NCI-H524 treated with DMSO at 0.1 percent for 48 hours (cell line): ENCODE data around the gene PDE4B.

Experiments
- DNase-seq: peaks from one replicate; lab custom pipeline; 2025; lab: John Stamatoyannopoulos, UW

Gene PDE4B

DNA sequence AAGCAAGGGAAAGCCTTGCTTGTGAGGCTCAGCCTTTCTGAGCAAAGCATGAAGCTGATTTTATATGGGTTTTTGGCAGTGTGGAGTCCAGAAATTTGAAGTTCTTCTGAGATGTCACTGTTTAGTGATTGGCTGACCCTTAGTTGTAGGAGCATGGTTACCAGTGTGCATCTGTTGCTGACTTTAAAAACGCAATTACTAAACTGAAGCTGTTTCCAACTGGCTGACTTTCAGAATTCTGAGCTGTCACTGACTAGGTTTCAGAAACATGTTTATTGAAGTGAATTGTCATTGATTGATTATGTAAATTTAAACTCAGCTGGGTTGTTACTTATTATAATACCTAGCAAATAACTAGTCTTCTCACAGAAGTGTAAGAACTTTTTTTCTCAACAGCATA is 89.4 kb downstream of the PDE4B start:
- no peak for DNase-seq

DNA sequence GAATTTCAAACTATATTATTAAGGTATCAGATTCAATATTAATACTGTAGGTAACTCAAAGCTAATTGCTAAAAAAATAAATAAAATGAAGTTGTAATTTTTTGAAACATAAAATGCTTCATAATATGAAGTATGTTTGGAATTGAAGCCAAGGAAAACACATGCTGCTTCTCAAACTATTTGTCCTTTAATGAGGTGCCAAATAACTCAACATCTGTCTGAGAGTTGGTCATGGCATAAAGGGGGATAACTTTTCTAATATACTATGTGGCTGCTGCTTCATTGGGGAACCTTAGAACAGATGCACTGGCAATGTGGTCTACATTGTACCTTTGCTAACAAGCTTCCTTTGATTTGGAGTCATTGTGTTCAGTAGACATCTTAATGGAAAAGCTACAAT is 96.7 kb downstream of the PDE4B start:
- no peak for DNase-seq

DNA sequence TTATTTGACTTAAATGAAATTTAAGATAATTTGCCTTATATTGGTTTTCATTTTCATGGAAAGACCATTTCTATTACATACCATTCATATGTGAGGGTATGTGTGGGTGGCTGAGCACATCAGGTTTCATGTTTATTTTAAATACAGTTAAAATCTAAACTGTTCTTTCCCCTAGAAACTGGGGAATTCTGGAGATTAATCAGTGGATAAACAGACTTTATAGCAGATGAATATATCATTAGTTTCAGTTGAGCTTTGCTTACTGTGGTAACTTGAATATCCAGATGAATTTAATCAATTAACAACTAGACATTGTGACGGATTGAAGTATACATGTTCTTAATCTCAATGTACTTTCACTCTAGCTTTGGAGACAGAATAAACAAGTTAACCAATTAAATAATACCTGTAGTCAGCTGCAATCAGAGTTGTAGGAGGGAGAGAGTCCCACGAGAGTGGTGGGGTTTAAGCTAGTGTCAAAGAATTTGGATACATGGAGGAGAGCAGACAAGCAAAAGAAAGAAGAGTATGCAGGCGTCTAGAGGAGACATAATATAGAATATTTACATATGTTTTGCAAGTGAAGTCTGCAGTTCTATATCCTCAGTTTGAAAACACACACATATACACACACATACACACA is 97.6 kb downstream of the PDE4B start:
- no peak for DNase-seq

DNA sequence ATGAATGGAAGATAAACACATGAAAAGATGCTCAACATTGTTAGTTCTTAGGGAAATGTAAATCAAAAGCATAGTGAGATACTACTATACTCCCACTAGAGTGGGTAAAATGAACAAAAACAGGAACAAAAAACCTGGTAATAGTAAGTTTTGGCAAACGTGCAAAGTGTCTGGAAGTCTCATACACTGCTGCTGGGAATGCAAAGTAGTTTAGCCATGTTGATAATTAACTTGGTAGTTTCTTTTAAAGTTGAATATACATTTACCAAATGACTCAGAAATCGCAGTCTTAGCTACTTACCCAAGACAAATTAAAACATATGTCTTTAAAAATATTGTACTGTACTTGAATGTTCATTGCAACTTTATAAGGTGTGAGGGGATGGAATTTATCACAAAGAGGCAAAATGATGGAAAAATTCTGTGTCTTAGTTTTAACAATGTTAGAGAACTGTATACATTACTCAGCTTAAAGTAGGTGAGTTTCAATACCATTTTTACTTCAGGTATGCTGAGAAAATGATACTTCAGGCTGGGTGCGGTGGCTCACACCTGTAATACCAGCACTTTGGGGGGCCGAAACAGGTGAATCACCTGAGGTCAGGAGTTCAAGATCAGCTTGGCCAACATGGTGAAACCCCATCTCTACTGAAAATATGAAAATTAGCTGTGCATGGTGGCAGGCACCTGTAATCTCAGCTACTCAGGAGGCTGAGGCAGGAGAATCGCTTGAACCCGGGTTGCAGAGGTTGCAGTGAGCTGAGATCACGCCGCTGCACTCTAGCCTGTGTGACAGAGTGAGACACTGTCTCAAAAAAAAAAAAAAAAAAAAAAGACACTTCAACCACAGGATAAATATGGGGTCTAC is 102.3 kb downstream of the PDE4B start:
- no peak for DNase-seq

DNA sequence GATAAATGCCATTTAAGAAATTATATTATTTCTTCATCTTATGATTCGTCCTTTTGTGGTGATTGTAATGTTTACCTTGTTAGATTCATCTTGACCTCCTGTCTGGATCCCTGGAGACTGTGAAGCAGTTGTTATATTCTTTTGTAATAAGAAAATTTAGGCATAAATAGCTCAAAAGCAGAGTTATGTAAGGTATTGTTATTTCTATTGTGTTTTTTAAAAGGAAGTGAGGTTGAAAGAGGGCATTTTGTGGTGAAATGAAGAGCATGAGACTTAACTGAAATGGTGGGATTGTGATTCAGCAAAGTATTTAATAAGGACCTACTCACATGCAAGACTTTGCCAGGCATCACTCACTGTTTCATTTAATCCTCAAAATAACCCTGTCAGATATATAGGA is 104.0 kb downstream of the PDE4B start:
- no peak for DNase-seq

DNA sequence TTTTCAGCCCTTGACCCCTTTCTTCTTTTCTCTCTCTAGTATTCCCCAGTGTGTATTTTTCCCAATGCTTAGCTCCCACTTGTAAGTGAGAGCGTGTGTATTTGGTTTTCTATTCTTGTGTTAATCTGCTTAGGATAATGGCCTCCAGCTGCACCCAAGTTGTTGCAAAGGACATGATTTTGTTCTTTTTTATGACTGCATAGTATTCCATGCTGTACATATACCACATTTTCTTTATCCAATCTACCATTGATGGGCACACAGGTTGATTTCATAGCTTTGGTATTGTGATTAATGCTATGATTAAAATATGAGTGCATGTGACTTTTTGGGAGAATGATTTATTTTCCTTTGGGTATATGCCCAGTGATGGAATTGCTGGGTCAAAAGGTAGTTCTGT is 104.8 kb downstream of the PDE4B start:
- DNase-seq: no peak

DNA sequence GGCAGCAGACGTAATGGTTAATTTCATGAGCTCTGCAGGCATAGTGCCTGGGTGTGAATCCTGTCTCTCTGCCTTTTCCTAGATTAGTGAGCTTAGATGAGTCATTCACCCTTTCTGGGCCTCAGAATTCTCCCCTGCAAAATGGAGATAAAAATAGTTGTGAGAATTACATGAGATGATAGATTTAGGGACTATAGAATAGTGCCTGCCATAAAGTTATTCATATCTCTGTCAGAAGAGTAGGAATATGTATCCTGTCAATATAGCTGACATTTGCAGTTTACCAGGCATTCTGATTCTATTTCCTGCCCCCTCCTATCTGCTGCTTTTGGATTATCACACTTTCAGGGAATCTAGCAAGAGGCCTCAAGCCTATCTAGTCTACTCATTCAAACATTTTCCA is 112.0 kb downstream of the PDE4B start:
- DNase-seq: no peak

DNA sequence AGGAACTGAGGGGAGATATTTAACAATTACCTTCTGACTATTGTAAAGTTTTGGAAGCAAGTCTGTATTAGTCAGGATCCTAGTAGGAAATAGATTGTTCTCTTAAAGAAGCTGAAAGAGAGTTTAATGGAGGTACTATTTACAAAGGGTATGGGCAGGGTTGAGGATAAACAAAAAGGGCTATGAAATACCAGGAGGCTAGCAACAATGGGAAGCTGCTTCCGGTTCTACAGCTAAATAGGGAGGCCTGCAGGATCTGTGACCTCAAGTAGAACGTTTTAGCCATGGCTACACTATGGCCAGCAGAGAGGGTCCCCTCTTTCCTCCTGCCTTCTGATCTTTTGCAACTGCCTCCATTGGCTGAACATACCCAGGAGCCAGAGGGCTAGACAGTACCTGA is 117.7 kb downstream of the PDE4B start:
- no peak for DNase-seq

DNA sequence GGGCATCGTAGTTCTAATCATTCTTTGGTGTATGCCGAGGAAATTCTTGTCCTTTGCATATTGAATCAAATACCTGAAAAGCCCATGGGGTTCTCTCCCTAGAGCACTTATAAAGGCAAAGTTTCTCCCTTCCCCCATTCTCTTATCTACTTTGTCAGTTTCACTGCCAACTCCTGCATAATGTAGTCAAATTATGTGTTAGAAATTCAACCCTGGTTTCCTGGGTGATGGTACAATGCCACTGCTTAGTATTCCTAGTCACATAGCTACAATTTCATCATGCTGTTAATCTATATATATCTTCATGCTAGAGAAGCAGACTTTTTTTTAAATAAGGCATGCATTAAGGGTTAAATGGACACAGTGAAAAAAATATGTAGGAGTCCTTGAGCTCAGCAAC is 119.0 kb downstream of the PDE4B start:
- DNase-seq: no peak

DNA sequence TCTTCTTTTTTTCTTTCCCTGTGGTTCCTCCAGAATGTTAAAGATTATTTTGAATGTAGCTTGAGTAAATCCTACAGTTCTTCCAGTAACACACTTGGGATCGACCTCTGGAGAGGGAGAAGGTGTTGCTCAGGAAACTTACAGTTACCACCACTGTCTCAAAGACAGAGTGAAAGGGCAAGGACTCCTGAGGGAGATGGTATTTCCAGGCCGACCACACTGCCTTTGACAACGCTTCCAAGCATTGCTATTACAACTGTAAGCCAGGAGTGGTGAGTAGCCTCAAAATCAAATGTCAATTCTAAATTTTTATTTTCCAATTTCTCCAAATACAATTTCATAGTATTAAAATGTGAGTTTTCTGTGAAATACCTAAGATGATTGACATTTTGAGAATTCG is 125.9 kb downstream of the PDE4B start:
- DNase-seq: no peak

DNA sequence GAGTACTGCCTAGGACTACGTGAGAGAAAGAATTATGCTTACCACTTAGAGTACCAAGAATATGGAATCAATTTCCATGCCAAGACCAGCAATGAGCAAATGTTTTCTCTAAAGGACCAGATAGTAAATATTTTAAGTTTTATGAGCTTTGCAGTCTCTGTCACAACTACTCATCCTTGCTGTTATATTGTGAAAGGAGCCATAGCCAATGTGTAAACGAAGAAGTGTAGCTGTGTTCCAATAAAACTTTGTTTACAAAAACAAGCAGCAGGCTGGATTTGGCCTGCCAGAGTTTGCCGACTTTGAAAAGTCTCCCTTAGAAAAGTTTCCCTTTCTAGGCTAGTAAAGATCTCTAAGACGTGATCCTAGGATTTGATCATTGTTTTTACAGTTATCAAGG is 128.8 kb downstream of the PDE4B start:
- DNase-seq: no peak

DNA sequence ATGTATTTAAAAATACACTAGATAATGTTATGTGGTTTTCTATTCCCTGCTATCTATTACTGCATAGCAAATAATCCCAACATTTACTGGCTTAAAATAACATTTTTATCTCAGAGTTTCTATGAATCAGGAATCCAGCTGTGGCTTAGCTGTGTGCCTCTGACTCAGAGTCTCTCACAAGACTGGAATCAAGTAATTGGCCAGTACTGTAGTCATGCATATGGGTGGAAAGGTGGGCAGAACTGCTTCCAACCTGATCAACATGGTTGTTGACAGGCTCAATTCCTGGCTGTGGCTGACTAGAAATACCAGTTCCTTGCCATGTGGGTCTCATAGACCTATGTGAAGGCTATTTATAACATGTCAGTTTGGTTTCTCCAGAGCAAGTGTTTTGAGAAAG is 131.8 kb downstream of the PDE4B start:
- no peak for DNase-seq

DNA sequence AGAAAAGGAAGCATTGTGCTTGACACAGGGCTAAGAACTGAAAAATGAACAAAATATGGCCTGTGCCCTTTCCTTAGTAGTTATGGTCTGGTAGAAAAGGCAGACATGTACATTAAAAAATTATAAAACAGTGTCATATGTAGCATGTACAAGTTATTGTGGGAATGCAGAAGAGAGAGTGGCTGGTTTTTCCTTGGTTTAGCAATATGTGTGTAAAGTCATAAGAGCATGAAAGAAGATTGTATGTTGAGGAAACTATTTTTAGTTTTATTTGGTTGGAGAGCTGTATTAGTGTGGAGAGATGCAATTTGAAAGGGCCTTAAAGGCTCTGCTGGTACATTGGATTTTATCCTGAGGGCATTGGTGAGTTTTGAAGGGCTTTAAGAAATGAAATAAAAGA is 145.8 kb downstream of the PDE4B start:
- DNase-seq: no peak

DNA sequence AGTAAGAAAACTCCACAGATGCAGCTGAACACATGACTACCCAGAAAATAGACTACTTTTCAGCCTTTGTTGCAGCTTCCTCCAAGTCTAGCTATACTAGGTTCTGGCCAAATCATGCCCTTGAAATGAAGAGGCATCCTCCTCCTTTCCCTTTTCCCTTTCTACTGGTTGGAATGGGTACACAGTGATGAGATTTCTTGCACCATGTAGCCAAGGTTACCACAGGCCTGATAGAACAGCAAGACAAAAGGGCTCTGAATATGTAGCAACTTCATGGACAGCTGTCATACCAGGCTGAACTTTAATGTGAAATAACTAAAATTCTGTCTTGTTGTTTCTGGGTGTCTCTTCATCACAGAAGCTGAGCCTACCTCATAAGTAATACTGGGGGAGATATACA is 146.5 kb downstream of the PDE4B start:
- no peak for DNase-seq

DNA sequence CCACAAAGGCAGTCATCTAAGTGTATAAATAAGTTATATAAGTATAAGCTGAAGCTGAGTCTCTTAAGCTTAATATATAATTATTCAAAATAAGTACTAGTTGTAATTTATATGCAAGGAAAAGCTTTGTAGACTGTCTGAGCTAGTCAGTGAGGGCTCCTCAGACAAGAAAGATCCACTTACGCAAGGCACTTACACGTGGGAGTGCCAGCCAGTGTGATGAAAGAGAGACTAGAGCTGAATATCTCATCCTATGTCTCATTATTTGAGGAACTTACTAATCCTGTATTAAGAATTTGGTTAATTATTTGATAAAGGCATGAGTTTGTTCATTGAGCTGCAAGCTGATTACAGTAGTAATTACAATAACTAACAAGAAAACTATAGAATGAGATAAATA is 146.9 kb downstream of the PDE4B start:
- no peak for DNase-seq

DNA sequence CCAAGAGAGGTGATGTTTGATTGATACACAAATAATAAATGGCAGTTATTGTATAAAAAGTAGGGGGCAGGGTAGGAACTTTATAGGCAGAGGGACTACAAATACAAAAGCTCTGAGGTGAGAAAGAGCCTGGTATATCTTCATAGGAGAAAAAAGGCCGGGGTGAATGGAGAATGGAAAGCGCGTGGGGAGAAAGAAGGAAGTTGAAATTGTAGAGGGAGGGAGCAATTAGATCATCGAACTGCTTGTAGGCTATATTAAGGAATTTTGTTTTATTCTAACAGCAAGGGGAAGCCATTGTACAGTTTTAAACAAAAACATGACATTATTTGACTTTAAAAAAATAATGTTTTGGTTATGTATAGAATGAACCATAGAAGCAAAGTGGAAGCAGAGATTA is 147.4 kb downstream of the PDE4B start:
- no peak for DNase-seq

DNA sequence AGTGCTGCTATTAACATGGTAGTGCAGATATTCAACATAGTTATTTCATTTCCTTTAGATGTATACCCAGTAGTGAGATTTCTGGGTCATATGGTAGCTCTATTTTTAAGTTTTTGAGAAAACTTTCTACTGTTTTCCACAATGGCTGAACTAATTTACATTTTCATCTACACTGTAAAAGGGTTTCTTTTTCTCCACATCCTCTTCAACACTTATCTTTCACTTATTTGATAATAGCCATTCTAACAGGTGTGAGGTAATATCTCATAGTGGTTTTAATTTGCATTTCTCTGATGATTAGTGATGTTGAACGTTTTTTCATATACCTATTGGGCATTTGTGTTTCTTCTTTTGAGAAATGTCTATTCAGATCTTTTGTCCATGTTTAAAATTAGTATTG is 149.8 kb downstream of the PDE4B start:
- no peak for DNase-seq

DNA sequence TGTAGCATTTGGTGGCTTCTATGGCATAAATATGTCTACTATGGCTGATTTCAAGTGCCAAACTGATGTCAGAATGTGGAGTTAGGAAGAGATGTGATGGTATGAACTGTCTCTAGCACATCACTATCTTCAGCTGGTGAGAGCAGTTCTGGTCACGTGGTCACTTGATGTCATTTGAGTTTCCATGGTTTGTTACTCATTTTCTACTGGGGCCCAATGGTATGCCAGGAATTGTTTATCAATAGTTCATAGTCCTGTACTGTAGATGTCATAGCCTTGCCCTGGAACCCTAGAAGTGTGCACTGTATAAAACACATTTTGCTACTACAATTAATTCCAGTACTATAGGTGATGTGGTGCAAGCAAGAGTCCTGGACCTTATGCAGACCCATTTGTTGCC is 153.7 kb downstream of the PDE4B start:
- no peak for DNase-seq

DNA sequence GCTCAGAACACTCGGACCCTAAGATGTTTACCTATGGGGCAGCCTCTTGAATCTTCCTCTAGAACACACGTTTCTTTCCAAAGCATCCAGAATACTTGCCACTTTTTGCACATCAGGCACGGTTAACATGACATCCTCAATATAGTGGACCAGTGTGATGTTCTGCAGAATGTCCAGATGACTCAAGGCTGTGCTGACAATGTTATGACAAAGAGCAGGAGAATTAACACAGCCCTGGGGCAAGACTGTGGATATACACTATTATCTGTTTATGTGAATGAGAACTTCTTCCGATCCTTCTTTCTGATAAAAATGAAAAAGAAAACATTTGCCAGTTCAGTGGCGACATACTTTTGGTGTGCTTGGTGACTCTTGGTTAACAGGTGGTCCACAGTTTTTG is 154.3 kb downstream of the PDE4B start:
- no peak for DNase-seq

DNA sequence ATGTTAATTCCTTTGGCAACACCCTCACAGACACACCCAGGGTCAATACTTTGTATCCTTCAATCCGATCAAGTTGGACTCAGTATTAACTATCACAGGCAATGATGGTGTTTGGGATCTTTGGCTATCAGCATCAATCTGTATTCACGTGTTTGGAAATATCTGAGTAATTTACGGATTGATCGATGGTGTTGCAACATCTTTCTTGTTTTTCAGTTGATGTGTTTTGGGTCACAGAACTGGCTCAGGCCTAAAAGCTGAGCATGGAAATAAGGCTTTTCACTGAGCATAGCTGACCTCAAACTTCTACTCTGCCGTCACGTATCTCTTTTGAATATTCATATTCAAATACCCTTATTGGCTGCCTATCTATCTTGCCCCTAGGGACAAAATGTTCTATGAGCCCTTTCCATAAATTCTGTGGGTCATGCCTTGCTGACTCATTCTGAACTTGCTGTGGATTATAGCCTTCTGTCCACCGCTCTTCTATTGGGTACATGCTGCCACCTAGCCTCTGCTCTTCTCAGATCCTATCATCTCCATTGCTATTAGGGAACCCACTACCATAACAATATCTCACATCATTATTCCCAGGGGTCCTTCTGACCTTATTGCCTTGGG is 156.0 kb downstream of the PDE4B start:
- no peak for DNase-seq

DNA sequence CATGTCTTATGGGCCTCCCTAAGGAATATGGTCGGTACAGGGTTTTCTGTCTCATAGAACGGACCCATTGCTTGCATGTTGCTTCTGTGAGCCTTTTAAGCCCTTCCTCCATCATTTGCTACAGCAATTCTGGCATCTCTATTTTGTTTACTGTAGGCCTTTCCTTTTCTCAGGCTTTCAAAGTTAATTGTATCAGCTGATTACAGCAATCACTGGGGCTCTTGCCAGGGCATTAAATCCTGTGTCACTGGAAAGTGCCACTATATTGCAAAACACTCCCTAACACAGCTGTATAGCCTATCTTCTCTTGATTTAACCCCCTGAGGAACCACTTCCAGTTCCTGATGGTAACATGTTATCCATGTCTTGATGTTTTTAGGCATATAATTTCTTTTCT is 156.5 kb downstream of the PDE4B start:
- no peak for DNase-seq

DNA sequence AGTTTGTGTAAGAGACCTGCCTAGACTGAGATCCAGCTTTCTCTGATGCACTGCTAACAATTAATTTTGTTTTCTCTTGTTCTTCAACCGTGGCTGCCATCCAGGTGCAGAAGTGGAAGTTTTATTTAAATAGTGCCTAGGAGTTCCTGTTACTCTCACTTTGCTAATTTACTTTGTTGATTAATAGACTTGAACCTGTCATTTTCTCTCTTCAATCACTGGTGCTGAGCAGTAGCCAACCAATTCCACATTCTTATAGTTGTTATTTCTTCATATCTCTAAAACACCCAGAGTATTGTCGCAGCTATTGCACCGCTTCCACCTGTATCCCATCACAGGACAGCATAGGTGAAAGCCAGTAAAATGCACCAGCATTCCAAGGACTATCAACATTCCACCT is 157.2 kb downstream of the PDE4B start:
- DNase-seq: no peak

DNA sequence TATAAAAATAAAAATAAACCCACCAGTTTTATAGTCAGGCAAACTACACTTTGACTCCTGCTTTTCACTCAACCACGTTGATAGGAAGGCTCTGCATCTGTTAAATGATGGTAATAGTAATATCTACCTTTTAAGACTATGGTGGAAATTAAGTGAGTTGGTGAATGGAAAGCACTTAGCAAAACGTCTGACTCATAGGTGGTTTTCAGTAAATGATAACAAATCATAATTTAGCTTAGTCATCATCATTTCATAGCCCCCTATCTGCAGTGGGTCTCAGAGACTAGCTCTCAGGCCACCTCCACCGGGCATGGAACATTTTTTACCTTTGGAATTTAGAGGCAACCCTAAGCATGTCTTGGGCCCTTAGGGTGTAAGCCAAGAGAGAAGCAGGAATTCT is 160.0 kb downstream of the PDE4B start:
- DNase-seq: no peak
